Measurements from ENCODE around the gene ALPL. TPM values are rescaled to one million over a fixed set of nuclear protein-coding genes. Genes with fewer than 3 reads are reported as not detected.

ALPL gene
- total and polyA plus RNA-seq, 2 of the 4 experiments (the other 2 are of a cell fraction): 0.54 to 2.2 TPM

- TF ChIP-seq MXI1 (IDR thresholded peaks at IDR 0.05; ENCODE audit: borderline replicate concordance, low read depth, low read length) (no peak), CTCF (conservative IDR thresholded peaks at IDR 0.05; ENCODE audit: low read depth, low read length) (no peak), MAFK (IDR thresholded peaks at IDR 0.05; ENCODE audit: low read depth, low read length) (no peak), RAD21 (IDR thresholded peaks at IDR 0.05; ENCODE audit: low read length) (no peak), RCOR1 (IDR thresholded peaks at IDR 0.05; ENCODE audit: insufficient replicate concordance, low read length) (no peak), MAZ (IDR thresholded peaks at IDR 0.05; ENCODE audit: borderline replicate concordance, low read depth, low read length) (no peak), RFX5 (IDR thresholded peaks at IDR 0.05; ENCODE audit: low read depth, low read length) (no peak), BHLHE40 (IDR thresholded peaks at IDR 0.05; ENCODE audit: low read depth, low read length) (no peak), SMC3 (IDR thresholded peaks at IDR 0.05; ENCODE audit: low read depth, low read length) (no peak), CHD1 (IDR thresholded peaks at IDR 0.05; ENCODE audit: low read depth, low read length) (no peak), FOS (IDR thresholded peaks at IDR 0.05; ENCODE audit: low read depth, low read length) (no peak), ELK1 (IDR thresholded peaks at IDR 0.05; ENCODE audit: borderline replicate concordance, low read depth, low read length) (no peak), NFE2L2 (IDR thresholded peaks at IDR 0.05; ENCODE audit: low read depth, low read length) (no peak), POLR2A (IDR thresholded peaks at IDR 0.05; ENCODE audit: low read depth, low read length) (no peak), CEBPB (IDR thresholded peaks at IDR 0.05; ENCODE audit: low read depth, low read length) (no peak)
- TF ChIP-seq, protein P1, sequence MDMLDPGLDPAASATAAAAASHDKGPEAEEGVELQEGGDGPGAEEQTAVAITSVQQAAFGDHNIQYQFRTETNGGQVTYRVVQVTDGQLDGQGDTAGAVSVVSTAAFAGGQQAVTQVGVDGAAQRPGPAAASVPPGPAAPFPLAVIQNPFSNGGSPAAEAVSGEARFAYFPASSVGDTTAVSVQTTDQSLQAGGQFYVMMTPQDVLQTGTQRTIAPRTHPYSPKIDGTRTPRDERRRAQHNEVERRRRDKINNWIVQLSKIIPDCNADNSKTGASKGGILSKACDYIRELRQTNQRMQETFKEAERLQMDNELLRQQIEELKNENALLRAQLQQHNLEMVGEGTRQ (IDR thresholded peaks at IDR 0.05; ENCODE audit: low read depth, low read length): no peak
- Histone ChIP-seq H3K27me3 (ENCODE audit: control insufficient read depth, insufficient read depth, low read length) (peaks cover 7% of the 10 kb centered on the region; the same call in 1 of the 2 replicates), H2AK5ac (ENCODE audit: low read depth, low read length) (no peak overlapping the region), H3K27ac (ENCODE audit: insufficient read depth, low read length) (no peak overlapping the region), H3K36me3 (ENCODE audit: control insufficient read depth, insufficient read depth, low read length) (no peaks in the 10 kb centered on the region), H2BK120ac (ENCODE audit: low read depth, low read length) (no peak overlapping the region), H2BK15ac (ENCODE audit: low read depth, low read length) (no peak overlapping the region), H4K5ac (ENCODE audit: low read depth, low read length) (no peak overlapping the region), H3K4me3 (ENCODE audit: insufficient read depth, low read depth, low read length) (no peak overlapping the region), H3K4ac (ENCODE audit: low read depth, low read length) (no peak overlapping the region), H2BK5ac (ENCODE audit: low read depth, low read length, poor library complexity, severe bottlenecking) (no peak overlapping the region), H3K4me1 (ENCODE audit: control insufficient read depth, insufficient read depth, low read length) (peaks cover 10% of the 10 kb centered on the region), H2AFZ (replicated peaks; ENCODE audit: low read length, poor library complexity) (no peak overlapping the region), H4K8ac (ENCODE audit: low read depth in 2 of 2, low read length in 2 of 2) (no peak overlapping the region), H4K91ac (ENCODE audit: insufficient read depth, low read depth, low read length) (no peak overlapping the region), H3K14ac (replicated peaks; ENCODE audit: low read depth, low read length) (no peak overlapping the region), H2BK20ac (ENCODE audit: low read depth, low read length) (no peak overlapping the region), H3K9me3 (ENCODE audit: control insufficient read depth, insufficient read depth, low read length) (no peaks in the 10 kb centered on the region), H3K56ac (ENCODE audit: extremely low read depth, insufficient read depth, low read length) (no peak overlapping the region), H3K18ac (ENCODE audit: low read depth, low read length) (no peak overlapping the region), H3K9me1 (ENCODE audit: insufficient read depth, low read length) (peaks cover 11% of the 10 kb centered on the region), H3K79me1 (ENCODE audit: low read depth in 1 of 2, low read length in 2 of 2) (no peaks in the 10 kb centered on the region), H4K20me1 (ENCODE audit: insufficient read depth, low read length) (0 out of 2 replicates have a peak, but pooled peaks cover 4% of the 10 kb centered on the region), H3K4me2 (ENCODE audit: low read depth, low read length) (no peak overlapping the region), H2AK9ac (replicated peaks; ENCODE audit: low read depth, low read length, poor library complexity) (no peak overlapping the region), H3K9ac (ENCODE audit: low read depth, low read length) (no peak overlapping the region), H3K23ac (ENCODE audit: low read depth, low read length) (no peak overlapping the region)
- dilution Hi-C loops (cut with HindIII; ENCODE audit: low sequenced_read_pairs, unreplicated experiment) (no loop called here), intact Hi-C loops (cut with micrococcal nuclease) (loop anchor here (5.0 kb wide), 1 partner anchor 143 kb away; no protein-coding TSS in a partner anchor), in situ Hi-C loops (cut with MboI; ENCODE audit: low sequenced_read_pairs) (loop anchor here (5.0 kb wide), 1 partner anchor 78 kb away; no protein-coding TSS in a partner anchor)
- ATAC-seq (ENCODE audit: low read depth) (no peak), DNase-seq (no peak)
- CTCF ChIA-PET: no interaction called here
- POLR2A ChIA-PET (ENCODE audit: unreplicated experiment): no interaction called here
- WGBS, 2 experiments (ENCODE audit: extremely low coverage in 2 of 2, insufficient read length in 1 of 2): 44% methylated on average over 3 of the region's 5 CpGs; no CpG with 5 or more reads in 1 of the 2 experiments
- no TSS peak for BruUV-seq (replicated peaks)
These were observed 5.0 kb downstream of the ALPL start for GRCh38 chr1:21514245-21514644.

Data from IMR-90 (cell line).